OCI-LY7 (cell line): ENCODE measurements around the gene DCLK1.

Experiments
- CTCF ChIP-seq: fragments of 200-600 bp; sonication (generic); conservative IDR thresholded peaks from 2 replicates; pipeline ENCODE4 v1.5.1; 2014; ENCODE audit warnings: mild to moderate bottlenecking, antibody characterized with exemption, low read length, moderate library complexity, mixed read lengths
- EZH2phosphoT487 ChIP-seq: fragments of 200-600 bp; sonication (generic); IDR thresholded peaks from 2 replicates; pipeline ENCODE4 v1.6.1; 2018; ENCODE audit warnings: low read depth, borderline replicate concordance, mild to moderate bottlenecking, mixed run types, antibody characterized with exemption, low read length, moderate library complexity, mixed read lengths

GRCh38 chr13:35917942-35918645 is 213.1 kb downstream of the DCLK1 start:
- no peak for TF ChIP-seq CTCF
- TF ChIP-seq EZH2phosphoT487: no peak
